ENCODE measurements around the gene SCAND1.
"Not testable (repeated sequence)": the region's sequence is repeated elsewhere in the genome, so short reads cannot be mapped to it uniquely, and the experiment has no call there.

The SCAND1 gene

DNA sequence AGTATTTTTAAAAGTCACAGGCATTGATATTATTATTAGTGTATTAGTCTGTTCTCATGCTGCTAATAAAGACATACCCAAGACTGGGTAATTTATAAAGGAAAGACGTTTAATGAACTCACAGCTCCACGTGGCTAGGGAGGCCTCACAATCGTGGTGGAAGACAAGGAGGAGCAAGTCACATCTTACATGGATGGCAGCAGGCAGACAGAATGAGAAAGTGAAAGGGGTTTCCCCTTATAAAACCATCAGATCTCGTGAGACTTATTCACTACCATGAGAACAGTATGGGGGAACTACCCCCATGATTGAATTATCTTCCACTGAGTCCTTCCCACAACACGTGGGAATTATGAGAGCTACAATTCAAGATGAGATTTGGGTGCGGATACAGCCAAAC, 5.0 kb upstream of the SCAND1 start:
- not testable (repeated sequence) for DNase-seq (ENCODE audit: low read depth)

DNA sequence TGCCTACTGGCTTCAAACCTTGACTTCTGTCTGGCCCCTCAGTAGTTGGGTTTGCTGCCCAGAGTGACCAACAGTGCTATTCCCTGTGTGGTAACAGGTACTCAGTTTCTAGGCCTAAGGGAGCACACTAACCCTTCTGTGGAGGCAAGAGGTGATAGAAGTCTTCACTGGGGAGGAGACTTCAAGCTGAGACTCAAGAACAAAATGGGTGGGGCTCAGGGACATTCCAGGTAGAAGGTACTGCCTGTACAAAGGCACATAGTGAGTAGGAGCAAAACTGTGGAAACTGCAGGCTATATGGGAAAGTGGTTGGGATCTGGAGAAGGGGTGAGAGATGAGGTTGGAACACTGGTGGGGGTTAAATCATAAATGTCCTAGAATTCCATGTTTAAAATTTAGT, 2.3 kb upstream of the SCAND1 start:
- no peak for DNase-seq (ENCODE audit: low read depth)

DNA sequence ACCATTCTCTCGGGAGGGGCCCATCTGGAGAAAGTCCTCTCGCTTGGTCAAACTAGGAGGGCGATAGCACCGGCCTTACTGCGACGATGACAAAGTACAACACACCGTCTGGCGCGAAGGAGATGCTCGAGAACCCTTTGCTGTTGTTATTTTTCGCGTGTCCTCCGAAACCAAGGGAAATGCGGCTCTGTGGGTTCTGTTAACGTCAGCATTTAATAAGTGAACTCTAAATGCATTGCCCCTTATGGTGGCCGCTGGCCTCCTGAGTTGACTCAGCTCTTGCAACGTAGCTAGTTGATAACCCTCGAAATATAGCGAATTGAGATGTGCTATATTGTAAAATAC, 577 bp upstream of the SCAND1 start:
- peak; percentile 6 for DNase-seq (ENCODE audit: low read depth)

DNA sequence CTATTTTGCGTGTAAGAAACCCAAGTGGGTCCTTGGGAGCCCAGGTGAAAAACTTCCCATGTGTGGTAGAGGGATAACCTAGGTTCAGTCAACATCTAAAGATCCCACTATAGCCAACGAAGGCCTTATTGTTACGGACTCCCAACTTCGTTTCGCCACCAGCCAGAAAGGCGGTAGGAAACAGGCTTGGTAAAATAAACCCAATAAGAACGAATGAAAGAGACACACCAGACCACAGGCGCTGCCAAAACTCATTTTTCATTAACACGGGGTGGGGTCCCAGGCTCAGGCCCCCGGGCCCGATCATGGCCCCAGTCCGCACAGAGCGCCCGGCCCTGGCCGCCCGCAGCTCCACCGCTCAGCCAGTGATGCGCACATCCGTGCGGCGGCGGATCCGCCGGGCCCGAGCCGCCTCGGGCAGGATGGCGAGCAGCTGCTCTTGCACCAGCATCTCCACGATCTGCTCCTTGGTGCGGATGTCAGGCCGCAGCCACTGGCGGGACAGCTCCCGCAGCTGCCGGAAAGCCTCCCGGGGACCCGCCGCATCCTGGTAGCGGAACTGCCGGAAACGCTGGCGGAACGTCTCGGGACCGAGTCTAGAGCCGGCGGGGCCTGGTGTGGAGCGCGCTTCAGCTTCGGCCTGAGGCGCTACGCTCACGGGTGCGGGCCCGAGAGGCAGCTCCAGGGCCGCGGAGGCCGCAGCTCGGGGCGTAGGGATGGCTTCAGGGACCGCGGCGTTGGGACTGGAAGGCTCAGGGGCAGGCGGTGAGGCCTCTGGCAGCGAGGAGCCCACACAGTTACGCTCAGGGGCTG, 709 bp downstream of the SCAND1 start:
- peak; percentile 56 for DNase-seq (ENCODE audit: low read depth)

DNA sequence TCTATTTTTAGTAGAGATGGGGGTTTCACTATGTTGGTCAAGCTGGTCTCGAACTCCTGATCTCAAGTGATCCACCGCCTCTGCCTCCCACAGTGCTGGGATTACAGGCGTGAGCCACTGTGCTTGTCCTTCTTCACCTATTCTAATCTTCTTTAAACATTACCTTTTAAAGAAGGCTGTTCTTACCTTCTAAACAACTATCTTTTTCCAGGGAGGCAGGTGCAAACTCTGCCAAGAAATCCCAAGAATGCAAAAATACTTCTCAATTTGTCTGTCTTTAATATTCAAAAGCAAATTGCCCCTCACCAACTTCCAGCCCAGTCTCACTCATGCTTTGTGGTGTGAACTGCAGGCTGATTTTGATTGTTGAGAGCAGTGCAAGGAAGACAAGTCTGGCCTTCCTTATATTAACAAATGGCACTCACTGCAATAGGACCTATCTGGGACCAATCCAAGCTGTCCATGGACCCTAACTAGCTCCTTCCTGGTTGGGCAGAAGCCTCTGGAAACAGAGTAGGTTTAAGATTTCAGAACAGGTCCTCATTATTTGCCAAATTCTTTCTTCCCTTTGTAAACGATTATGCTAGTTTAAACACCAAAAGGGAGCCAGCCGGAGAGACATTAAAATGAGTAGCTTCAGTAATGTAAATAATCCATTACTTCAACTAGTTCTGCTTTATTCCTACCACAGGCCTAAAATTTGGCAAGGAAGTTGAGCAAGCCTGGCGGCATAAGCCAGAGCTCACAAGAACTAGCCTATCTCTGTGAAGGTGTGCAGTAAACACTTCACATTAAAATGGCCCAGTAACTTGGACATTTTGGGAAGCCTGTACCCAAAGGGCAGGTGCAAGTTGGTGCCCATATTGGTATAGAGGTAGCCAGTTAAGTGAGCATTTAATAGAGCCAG, 1.6 kb downstream of the SCAND1 start:
- DNase-seq (ENCODE audit: low read depth) = no peak

DNA sequence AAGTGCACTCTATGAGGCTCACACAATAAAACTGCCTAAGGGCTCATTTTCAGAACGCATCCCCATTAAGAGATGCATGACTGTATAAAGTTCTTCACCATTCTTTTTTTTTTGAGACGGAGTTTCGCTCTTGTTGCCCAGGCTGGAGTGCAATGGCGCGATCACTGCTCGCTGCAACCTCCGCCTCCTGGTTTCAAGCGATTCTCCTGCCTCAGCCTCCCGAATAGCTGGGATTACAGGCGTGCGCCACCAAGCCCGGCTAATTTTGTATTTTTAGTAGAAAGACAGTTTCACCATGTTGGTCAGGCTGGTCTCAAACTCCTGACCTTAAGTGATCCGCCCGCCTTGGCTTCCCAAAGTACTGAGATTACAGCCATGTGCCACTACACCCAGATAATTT, 2.2 kb downstream of the SCAND1 start:
- DNase-seq (ENCODE audit: low read depth) = not testable (repeated sequence)

DNA sequence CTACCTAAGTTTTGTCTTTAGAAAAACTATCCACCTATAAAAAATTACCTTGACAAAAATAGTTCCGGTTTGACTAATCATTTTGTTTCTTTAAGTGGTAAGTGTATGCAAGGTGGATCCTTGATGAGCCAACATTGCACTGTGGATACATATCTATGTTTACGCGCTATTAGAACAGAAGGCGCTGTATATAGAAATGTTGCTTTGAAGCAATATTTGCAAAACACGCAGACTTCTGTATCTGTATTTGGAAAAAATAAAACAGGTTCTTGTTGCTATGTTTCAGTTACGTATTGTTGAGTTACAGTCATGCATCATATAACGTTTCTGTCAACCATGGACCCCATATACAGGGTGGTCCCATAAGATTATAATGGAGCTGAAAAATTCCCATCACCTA, 4.2 kb downstream of the SCAND1 start:
- DNase-seq (ENCODE audit: low read depth) = no peak

DNA sequence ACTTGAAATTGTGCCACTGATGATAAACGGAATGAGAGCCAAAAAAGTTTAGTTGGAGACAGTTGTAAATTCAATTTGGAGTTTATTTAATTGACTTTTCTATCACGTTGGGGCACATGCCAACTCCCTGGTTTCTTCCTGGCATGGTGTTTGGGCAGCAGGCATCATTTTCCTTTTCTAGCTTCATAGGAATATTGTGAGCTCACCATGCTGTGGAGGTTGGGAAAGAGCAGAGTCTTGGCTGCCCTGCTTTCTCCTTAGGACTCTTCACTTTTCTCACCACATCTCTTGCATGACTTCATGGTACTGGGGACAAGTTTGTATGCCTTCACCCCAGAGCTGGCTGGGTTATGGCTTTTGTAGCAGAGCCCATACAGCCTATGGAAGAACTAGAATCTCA, 6.4 kb downstream of the SCAND1 start:
- no peak for DNase-seq (ENCODE audit: low read depth)

DNA sequence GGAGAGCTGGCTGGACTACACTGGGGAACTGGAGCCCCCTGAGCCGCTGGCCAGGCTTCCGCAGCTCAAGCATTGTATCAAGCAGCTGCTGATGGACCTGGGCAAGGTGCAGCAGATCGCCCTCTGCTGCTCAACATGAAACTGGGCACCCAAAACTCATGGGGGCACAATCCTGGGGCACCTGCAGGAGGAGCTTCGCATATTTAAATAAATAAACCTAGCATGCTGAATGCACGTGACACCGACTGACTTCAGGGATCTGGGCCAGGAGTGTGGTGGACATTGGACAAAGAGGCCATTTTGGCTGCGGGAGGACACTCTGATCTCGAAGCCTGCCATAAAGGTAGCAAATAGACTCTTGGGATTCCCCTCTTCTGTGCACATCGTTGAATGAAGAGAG, 6.8 kb downstream of the SCAND1 start:
- DNase-seq (ENCODE audit: low read depth) = peak; percentile 17

DNA sequence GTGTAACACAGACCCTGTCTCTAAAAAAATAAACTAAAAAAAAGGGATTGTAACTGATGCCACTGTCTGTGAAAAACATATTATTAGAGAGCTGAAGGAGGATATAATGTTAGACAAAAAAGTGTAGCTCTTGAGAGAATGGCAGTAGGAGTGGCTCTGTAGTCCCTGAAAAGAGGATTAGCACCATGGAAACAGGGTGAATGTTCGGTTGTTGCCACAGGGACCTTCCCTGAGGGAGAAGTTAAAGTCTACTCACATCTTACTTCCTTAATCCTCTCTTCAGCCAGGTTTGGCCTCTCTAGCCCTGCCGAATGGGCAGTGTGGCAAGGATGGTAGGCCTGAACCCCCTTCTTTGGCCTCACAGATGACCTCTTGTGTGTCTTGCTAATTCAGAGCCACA, 12.1 kb downstream of the SCAND1 start:
- no peak for DNase-seq (ENCODE audit: low read depth)

DNA sequence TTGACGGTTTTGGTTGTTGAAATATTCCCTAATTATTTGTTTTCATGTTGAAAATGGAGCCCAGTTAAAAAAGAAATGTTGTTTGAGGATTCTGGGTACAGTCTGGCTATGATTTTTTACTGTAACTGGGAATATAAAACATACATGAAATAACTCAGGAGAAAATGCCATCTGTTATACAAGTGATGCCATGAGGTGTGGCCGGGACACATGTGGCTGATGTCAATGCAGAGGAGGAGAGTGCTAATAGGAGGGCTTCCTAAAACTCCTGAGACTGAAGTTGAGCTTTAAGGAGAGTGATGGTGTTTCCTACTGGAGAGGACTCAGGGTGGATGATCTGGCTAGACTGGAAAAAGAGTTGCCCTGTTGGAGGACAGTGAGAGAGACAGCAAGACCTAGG, 12.7 kb downstream of the SCAND1 start:
- no peak for DNase-seq (ENCODE audit: low read depth)

DNA sequence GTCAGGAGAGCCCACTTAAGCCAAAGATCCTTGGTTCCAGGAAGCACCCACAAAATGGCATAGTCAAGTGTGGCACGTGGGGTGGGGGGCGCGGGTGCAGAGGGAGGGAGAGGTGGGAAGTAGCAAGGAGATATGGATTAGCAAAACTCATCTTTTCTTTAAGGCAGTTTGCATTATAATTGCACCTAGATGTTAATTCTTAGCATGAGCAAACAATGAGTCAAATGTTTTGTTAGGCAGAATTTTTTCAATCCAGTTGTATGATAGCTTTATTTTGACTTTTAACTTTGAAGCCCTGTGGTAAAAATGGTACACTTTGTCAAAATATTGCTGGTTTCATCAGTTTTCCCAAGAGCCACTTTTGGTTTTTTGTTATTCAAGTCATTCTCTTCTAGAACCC, 15.0 kb downstream of the SCAND1 start:
- no peak for DNase-seq (ENCODE audit: low read depth)

DNA sequence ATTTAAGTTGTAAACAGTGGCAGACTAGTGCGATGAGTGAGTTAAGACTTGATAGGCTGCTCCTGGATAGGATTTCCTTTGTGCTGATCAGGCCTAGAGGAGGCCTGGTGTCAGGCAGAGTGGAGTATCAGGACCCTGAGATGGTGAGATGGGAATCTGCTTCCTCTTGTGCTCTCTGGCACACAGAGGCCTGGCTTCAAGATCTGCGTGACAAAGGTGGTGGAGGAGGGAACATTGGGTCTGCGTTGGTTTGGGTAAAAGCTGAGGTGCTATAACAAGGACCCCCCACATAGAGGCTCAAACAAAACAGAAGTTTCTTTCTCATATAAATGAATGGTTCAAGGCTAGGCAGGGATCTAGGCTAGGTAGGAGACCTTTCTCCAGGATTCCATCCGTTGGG, 20.3 kb downstream of the SCAND1 start:
- no peak for DNase-seq (ENCODE audit: low read depth)

DNA sequence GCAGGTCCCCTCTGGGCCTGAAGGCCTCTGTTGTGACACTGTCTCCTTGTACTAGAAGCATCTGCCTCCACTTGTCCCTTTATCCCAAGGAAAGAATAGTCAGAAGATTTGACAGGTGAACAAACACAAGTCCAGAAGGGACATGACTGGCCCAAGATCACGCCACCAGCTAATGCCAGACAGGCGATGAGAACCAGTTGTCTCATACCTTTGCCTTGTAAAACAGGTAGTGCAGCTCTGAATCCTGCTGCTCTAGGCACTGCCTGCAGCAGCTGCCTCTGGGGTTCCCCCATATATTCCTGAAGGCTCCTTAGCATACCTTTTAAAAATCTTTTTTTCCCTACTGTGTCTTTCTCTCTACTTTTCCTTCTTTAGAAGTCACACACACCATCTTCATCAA, 25.0 kb downstream of the SCAND1 start:
- no peak for DNase-seq (ENCODE audit: low read depth)

DNA sequence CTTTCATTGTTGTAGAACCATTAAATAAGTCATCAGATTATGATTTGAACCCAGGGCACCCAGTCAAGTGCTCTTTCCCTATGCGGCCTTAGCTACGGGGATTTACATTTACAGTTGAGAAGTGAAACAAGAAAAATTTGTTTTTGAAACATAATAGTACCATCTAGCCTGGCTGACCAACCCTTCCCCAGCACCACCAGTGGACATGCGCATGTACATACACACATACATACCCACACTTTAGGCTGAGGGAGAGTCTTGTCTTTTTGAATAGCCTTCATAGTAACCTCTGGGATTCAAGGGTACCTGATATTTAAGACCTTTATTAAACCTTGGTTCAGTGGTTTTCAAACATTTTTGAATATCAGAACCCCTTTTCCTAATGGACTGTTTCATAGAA, 33.8 kb downstream of the SCAND1 start:
- DNase-seq (ENCODE audit: low read depth) = no peak

DNA sequence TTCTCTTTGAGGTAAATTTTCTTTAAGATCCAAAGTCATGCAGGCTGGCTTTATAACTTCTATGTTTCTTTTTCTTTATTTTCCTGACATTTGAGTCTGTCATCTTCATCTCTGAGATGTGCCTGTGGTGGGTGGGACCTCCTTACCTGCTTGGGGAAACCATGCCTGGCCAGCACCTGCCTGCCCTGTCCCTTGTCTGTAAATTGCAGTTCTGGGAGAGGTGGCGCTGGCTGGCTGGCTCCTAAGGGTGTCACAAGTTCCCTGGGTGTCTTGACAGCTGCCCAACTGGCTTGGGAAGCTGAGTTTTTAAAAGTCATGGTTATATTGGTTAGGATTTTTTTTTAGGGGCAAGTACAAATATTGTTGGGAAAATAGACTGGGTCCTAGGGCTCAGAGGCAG, 36.3 kb downstream of the SCAND1 start:
- DNase-seq (ENCODE audit: low read depth) = no peak

DNA sequence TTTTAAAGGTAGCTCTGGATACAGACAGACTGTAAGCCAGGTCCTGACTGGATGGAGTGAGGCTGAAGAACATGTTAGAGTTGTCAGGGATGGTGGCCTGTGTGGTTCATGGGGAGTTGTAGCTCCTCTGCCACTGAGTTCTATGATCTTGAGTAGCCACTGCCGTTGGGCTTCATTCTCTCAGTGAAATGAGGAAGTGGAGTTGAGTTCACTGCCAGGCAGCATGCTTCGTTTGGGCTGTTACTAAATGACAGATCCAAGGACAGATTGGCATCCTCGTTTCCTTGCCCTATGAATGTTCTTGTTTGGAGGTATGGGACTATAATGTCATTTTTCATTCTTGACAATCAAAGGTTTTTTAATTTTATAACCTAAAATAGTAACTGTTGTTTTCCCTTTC, 37.2 kb downstream of the SCAND1 start:
- DNase-seq (ENCODE audit: low read depth) = no peak

DNA sequence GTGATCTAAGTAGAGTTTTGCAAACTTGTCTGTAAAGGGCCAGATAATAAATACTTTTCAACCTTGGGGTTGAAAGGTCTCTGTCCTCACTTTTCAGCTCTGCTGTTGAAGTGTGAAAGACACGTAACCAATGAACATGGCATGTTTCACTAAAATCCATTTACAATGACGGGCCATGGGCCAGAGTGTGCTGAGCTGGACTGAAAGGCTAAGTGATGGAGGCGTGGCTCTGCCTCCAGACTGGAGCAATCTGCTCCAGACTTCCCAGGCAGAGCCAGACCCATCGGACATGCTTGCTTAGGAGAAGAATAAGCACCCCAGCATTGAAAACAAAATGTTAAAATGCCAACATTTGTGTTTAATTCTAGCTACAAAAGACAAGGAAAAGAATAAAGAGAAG, 41.4 kb downstream of the SCAND1 start:
- DNase-seq (ENCODE audit: low read depth) = no peak

DNA sequence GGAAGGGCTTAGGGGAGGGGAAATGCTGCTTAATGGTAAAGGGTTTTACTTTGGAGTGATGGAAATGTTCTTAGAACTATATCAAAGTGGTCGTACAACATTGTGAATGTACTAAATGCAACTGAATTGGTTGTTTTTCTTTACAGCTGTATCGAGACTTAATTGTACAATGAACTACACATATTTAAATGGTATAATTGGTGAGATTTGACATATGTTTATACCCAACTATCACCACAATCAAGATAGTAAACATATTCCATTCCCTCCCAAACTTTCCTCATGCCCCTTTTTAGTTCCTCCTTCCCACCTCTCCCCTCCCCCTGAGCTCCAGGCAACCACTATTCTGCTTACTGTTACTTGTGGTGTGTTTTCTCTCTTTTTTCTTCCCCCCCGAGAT, 44.0 kb downstream of the SCAND1 start:
- no peak for DNase-seq (ENCODE audit: low read depth)

DNA sequence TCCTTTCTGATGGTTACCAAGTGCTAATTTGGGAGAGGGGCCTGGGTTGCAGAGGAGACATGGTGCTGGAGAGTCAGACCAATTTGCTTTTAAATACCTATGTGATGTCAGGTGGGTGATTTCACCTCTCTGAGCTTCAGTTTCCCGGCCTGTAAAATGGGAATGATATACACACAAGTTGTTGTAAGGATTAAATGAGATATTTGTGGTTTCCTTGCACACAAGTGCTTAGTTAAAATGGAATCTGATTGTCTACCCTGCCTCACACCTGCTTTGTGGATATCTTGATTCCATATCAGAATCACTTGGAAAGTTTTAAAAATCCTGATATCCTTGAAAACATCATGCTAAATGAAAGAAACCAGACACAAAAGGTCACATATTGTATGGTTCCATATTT, 44.5 kb downstream of the SCAND1 start:
- DNase-seq (ENCODE audit: low read depth) = no peak

DNA sequence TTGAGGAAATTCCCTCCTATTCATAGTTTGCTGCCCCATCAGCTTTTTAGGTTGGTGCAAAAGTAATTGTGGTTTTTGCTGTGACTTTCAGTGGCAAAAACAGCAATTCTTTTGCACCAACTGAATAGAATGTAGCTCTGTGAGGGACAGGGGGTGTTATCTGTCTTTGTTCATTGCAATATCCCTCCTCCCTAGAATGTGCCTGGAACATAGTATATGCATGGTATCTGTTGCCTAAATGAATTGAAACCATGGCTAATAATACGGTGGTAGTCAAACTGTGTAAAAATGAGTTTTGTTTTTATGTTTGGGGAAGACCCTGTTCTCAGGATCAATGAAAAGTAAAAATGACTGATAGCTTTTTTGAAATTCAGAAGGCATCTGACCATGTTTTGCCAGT, 45.1 kb downstream of the SCAND1 start:
- no peak for DNase-seq (ENCODE audit: low read depth)

DNA sequence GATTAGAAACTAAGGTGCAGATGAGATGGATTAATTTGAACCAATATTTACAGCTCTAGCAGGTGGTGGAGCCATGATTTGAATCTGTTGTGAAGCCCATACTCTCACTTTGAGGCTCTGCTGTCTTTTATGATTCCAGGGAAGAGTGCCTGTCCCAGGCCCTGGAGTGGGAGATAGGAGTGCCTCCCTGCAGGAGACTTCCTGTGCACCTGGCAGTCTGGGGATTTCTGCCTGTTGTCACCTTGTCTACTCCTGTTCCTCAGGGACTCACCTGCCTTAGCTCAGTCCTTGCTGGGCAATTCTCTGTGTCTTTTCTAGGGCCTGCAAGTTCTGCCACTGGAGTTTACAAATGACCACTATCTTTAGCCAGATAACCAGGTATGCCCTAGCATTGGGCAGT, 46.3 kb downstream of the SCAND1 start:
- no peak for DNase-seq (ENCODE audit: low read depth)

DNA sequence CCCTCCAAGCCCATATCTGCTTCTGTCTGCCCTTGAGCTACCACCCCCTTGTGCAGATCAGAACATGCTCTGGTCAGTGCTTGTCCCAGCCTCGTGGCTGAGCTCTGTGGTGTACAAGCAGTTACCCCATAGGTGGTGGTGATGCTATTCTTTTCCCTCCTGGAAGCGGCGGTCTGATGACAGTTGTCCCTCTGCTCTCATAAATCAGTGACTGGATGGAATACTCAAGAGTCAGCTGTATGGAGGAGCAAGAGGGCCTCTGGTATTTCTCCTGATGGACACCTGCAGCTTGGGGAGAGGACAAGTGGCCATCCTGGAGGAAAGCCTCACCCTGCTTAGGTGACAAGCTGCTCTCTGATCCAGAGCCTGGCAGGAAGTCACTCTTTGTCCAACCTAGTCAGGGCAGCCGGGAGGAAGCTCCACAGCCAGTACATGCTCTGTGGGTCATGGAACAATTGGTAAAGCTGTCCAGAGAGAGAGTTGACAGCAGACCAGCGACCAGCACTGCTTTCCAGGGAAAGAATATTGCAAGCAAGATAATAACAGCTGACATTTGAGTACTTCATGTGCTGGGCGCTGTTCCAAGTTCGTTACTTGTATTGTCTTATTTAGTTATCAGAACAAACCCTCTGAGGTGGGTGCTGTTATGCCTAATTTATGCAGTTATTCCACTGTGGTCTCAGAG, 47.1 kb downstream of the SCAND1 start:
- no peak for DNase-seq (ENCODE audit: low read depth)

All from activated T-cell treated with anti-CD3 and anti-CD28 coated beads for 48 hours (primary cell).